ENCODE results near the gene HHATL. TPM values are rescaled to one million over a fixed set of nuclear protein-coding genes. Genes with fewer than 3 reads are reported as not detected.

HHATL gene
- total RNA-seq, 1 donor from 2014 or later: not detected

GRCh38 chr3:42736081-42736480 lies 33.5 kb upstream of the HHATL start:
- Histone ChIP-seq H3K4me1 (peaks cover 0 to 10% of the 10 kb centered on the region in 2 donors), H3K27me3 (no peaks in the 10 kb centered on the region), H3K4me3 (no peak overlapping the region), H3K27ac (no peak overlapping the region), H3K36me3 (no peaks in the 10 kb centered on the region), H3K9me3 (no peaks in the 10 kb centered on the region)
- intact Hi-C loops (cut with DNase I): no loop called here
- DNase-seq (ENCODE audit: low spot score in 2 of 2): no peak
- TF ChIP-seq CTCF (IDR thresholded peaks at IDR 0.05): no peak

GRCh38 chr3:42735615-42736014 lies 33.0 kb upstream of the HHATL start:
- no peak overlapping the region for H3K27ac ChIP-seq
- no peak overlapping the region for H3K4me3 ChIP-seq
- no peak for TF ChIP-seq CTCF (IDR thresholded peaks at IDR 0.05)
- no peaks in the 10 kb centered on the region for H3K36me3 ChIP-seq
- no peak for DNase-seq (ENCODE audit: low spot score in 2 of 2)
- intact Hi-C loops (cut with DNase I): no loop called here
- no peaks in the 10 kb centered on the region for H3K27me3 ChIP-seq
- H3K9me3 ChIP-seq: no peaks in the 10 kb centered on the region
- H3K4me1 ChIP-seq: peaks cover 0 to 10% of the 10 kb centered on the region in 2 donors

GRCh38 chr3:42735019-42735418 lies 32.4 kb upstream of the HHATL start:
- Histone ChIP-seq H3K27ac (no peak overlapping the region), H3K4me3 (no peak overlapping the region), H3K36me3 (no peaks in the 10 kb centered on the region), H3K9me3 (no peaks in the 10 kb centered on the region), H3K27me3 (no peaks in the 10 kb centered on the region), H3K4me1 (peaks cover 0 to 9% of the 10 kb centered on the region in 2 donors)
- intact Hi-C loops (cut with DNase I): no loop called here
- TF ChIP-seq CTCF (IDR thresholded peaks at IDR 0.05): no peak
- no peak for DNase-seq (ENCODE audit: low spot score in 2 of 2)

- H3K36me3 ChIP-seq: no peaks in the 10 kb centered on the region
- peaks cover 0 to 3% of the 10 kb centered on the region in 2 donors for H3K4me1 ChIP-seq
- H3K27ac ChIP-seq: no peak overlapping the region
- no peak for TF ChIP-seq CTCF (IDR thresholded peaks at IDR 0.05)
- H3K4me3 ChIP-seq: no peak overlapping the region
- intact Hi-C loops (cut with DNase I): no loop called here
- no peaks in the 10 kb centered on the region for H3K9me3 ChIP-seq
- no peaks in the 10 kb centered on the region for H3K27me3 ChIP-seq
- no peak for DNase-seq (ENCODE audit: low spot score in 2 of 2)
Measured at GRCh38 chr3:42734263-42734860, 31.8 kb upstream of the HHATL start.

- no peaks in the 10 kb centered on the region for H3K4me1 ChIP-seq
- H3K4me3 ChIP-seq: no peak overlapping the region
- TF ChIP-seq CTCF (IDR thresholded peaks at IDR 0.05): no peak
- no peaks in the 10 kb centered on the region for H3K27me3 ChIP-seq
- H3K27ac ChIP-seq: no peak overlapping the region
- intact Hi-C loops (cut with DNase I): no loop called here
- no peaks in the 10 kb centered on the region for H3K36me3 ChIP-seq
- H3K9me3 ChIP-seq: no peaks in the 10 kb centered on the region
- no peak for DNase-seq (ENCODE audit: low spot score in 2 of 2)
Measured at GRCh38 chr3:42733501-42734262, 31.1 kb upstream of the HHATL start.

Measured in ascending aorta (tissue), 2 donors.